HL-60 (cell line): ENCODE measurements around the gene PBX1.

ENCODE experiments used
- GABPA ChIP-seq: IDR thresholded peaks from 2 replicates; pipeline ENCODE4 v1.6.1; 2012; ENCODE audit warnings: low read depth
- POLR2AphosphoS5 ChIP-seq: IDR thresholded peaks from 2 replicates; pipeline ENCODE4 v1.6.1; 2012; ENCODE audit warnings: low read depth
- REST ChIP-seq: IDR thresholded peaks from 2 replicates; pipeline ENCODE4 v1.6.1; 2012; ENCODE audit warnings: low read depth; ENCODE audit not compliant: insufficient replicate concordance
- TF ChIP-seq, protein P1 (sequence below): IDR thresholded peaks from one replicate; pipeline ENCODE4 v1.5.1; 2011; ENCODE audit warnings: low read length, control low read depth, inconsistent platforms; ENCODE audit not compliant: insufficient read depth

GRCh38 chr1:164728719-164729118, 169.7 kb downstream of the PBX1 start:
- no peak for TF ChIP-seq REST
- TF ChIP-seq, protein P1, sequence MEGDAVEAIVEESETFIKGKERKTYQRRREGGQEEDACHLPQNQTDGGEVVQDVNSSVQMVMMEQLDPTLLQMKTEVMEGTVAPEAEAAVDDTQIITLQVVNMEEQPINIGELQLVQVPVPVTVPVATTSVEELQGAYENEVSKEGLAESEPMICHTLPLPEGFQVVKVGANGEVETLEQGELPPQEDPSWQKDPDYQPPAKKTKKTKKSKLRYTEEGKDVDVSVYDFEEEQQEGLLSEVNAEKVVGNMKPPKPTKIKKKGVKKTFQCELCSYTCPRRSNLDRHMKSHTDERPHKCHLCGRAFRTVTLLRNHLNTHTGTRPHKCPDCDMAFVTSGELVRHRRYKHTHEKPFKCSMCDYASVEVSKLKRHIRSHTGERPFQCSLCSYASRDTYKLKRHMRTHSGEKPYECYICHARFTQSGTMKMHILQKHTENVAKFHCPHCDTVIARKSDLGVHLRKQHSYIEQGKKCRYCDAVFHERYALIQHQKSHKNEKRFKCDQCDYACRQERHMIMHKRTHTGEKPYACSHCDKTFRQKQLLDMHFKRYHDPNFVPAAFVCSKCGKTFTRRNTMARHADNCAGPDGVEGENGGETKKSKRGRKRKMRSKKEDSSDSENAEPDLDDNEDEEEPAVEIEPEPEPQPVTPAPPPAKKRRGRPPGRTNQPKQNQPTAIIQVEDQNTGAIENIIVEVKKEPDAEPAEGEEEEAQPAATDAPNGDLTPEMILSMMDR = no peak
- TF ChIP-seq POLR2AphosphoS5 = no peak
- no peak for TF ChIP-seq GABPA
